Kidney (tissue), 14 donors: Measurements from ENCODE around the gene STMND1. TPM values are rescaled to one million over a fixed set of nuclear protein-coding genes. Genes with fewer than 3 reads are reported as not detected.
A peak's percentile ranks its signal among the peaks of the same experiment; 100 is the strongest.

Source experiments
- DNase-seq, 5 donors: peaks; one replicate each; pipeline ENCODE4 v3.0.0-alpha.2; 2013 to 2020
- FAIRE-seq: peaks from 2 replicates; lab custom pipeline; 2012; peaks lifted over from hg19 to GRCh38; lab: Jason Lieb, UNC
- H3K27ac ChIP-seq, 2 donors: one replicate each; pipeline ENCODE4 v1.7.0; 2013; ENCODE audit warnings: low read depth in 2 of 2, low read length in 2 of 2, inconsistent platforms in 1 of 2
- H3K27me3 ChIP-seq: one replicate; pipeline ENCODE4 v1.7.1; 2013; ENCODE audit warnings: low read length, inconsistent platforms; ENCODE audit not compliant: control insufficient read depth, insufficient read depth
- H3K36me3 ChIP-seq, 3 donors: one replicate each; pipeline versions ENCODE4 v1.7.0 to v1.7.1; 2013; ENCODE audit warnings: low read length in 3 of 3, control low read depth in 1 of 3, inconsistent platforms in 1 of 3; ENCODE audit not compliant: insufficient read depth in 3 of 3, control insufficient read depth in 2 of 3
- H3K4me1 ChIP-seq, 3 donors: one replicate each; pipeline versions ENCODE4 v1.7.0 to v1.7.1; 2013; ENCODE audit warnings: low read length in 3 of 3, inconsistent platforms in 1 of 3, low read depth in 1 of 3; ENCODE audit not compliant: control insufficient read depth in 2 of 3, insufficient read depth in 2 of 3
- H3K4me3 ChIP-seq, 3 donors: one replicate each; pipeline versions ENCODE4 v1.7.0 to v1.8.1; 2013; ENCODE audit warnings: low read length in 3 of 3, control low read depth in 1 of 3, inconsistent platforms in 1 of 3
- H3K9ac ChIP-seq, 3 donors: one replicate each; pipeline versions ENCODE4 v1.7.0 to v1.7.1; 2013; ENCODE audit warnings: low read length in 3 of 3, control low read depth in 1 of 3, inconsistent platforms in 1 of 3
- H3K9me3 ChIP-seq, 3 donors: one replicate each; pipeline versions ENCODE4 v1.7.0 to v1.7.1; 2013; ENCODE audit warnings: low read length in 3 of 3, control low read depth in 1 of 3, inconsistent platforms in 1 of 3; ENCODE audit not compliant: control insufficient read depth in 2 of 3, insufficient read depth in 1 of 3
- intact Hi-C: fragments of 100-400 bp; cut with DNase I; formaldehyde crosslinking; loops from one replicate; pipeline ENCODE4 v1.11.1; 2022
- polyA plus RNA-seq: library from polyadenylated mRNA; stranded (reverse); fragments of 350-450 nt; fragmentation: Illumina TruSeq; extraction: RNeasy Lipid Tissue Mini Kit (QIAGEN cat#74804); gene quantifications from one replicate; pipeline ENCODE4 v1.2.3, GENCODE V29; 2014; ENCODE audit warnings: low read depth, low replicate concordance; ENCODE audit not compliant: insufficient read depth
- total RNA-seq: library from RNA; stranded (reverse); fragmentation: NEBNext Ultra II Directional; extraction: Animal tissue kit (Norgen Biotek cat#: 25700); gene quantifications from one replicate; pipeline ENCODE4 v1.2.1, GENCODE V29; 2021
- TF ChIP-seq, protein P1 (sequence below): IDR thresholded peaks from 3 replicates; pipeline ENCODE4 v1.5.1; 2012; ENCODE audit warnings: mild to moderate bottlenecking, moderate library complexity, borderline replicate concordance; ENCODE audit not compliant: insufficient read depth; ENCODE audit errors: extremely low read depth
- donor health status: control.
- donor health status: control.
- donor health status: control.
- donor health status: control.
- donor health status: control.
- donor health status: DM: yes; HTN: yes; CAD: no.
- donor health status: Normal renal cell carcinoma (clear cell type).

Gene STMND1
- total and polyA plus RNA-seq, 2 donors from 2014 or later: not detected

DNA sequence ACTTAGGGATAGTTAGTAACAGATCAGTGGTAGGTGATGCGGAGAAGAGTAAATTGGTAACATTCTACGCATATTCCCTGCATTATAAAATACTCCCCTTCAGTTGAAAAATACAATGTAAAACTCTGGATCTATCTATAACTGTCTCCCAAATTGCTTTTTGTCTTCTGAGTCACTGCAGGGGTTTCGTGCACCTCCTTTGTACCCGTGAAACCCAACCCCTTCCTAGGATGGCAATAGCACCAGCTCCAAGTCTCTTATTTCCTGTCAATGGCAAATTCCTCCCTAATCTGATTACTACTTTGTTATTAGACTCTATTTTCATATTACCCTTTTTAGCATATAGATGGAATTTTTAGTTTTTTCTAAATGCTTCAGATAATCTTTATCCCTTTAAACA is 20.6 kb upstream of the STMND1 start:
- intact Hi-C loops: no loop called here
- Histone ChIP-seq H3K27me3 (no peaks in the 10 kb centered on the region), H3K27ac (no peak overlapping the region), H3K9me3 (no peaks in the 10 kb centered on the region), H3K9ac (no peak overlapping the region), H3K4me1 (no peaks in the 10 kb centered on the region), H3K4me3 (no peak overlapping the region), H3K36me3 (no peaks in the 10 kb centered on the region)
- TF ChIP-seq, protein P1, sequence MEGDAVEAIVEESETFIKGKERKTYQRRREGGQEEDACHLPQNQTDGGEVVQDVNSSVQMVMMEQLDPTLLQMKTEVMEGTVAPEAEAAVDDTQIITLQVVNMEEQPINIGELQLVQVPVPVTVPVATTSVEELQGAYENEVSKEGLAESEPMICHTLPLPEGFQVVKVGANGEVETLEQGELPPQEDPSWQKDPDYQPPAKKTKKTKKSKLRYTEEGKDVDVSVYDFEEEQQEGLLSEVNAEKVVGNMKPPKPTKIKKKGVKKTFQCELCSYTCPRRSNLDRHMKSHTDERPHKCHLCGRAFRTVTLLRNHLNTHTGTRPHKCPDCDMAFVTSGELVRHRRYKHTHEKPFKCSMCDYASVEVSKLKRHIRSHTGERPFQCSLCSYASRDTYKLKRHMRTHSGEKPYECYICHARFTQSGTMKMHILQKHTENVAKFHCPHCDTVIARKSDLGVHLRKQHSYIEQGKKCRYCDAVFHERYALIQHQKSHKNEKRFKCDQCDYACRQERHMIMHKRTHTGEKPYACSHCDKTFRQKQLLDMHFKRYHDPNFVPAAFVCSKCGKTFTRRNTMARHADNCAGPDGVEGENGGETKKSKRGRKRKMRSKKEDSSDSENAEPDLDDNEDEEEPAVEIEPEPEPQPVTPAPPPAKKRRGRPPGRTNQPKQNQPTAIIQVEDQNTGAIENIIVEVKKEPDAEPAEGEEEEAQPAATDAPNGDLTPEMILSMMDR: no peak
- DNase-seq (no peak), FAIRE-seq (no peak)

DNA sequence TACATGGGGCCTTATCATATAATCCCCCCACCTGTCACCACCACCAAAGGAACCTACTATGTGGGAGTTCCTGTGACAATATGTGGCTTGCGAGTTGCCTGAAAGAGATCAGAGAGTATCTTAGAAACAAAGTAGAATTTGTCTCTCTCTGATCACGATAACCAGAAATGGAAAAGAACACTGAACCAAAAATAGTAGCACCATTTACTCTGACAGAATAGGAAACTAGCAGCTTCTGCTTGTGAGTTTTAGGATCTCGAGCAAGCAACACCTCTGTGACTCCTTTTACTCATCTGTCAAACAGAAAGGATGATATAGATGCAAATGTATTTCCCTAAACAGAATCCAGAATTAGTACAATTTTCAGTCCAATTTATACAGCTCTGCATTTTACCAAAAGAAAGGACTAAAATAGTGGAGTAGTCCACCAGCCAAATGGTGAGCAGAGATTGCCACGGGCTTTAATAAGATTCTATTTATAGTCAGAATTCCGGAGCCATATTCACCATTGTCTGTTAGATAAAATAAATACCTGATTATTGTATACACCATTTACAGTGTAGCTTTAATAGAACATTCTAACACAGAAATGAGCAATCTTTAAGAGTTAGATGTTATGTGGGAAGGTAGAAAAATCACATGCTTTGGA is 19.9 kb upstream of the STMND1 start:
- H3K9me3 ChIP-seq: no peaks in the 10 kb centered on the region
- H3K27ac ChIP-seq: no peak overlapping the region
- TF ChIP-seq, protein P1: no peak
- FAIRE-seq (no peak), DNase-seq (no peak)
- no peaks in the 10 kb centered on the region for H3K27me3 ChIP-seq
- no peaks in the 10 kb centered on the region for H3K4me1 ChIP-seq
- no peaks in the 10 kb centered on the region for H3K36me3 ChIP-seq
- no peak overlapping the region for H3K4me3 ChIP-seq
- intact Hi-C loops: no loop called here
- no peak overlapping the region for H3K9ac ChIP-seq

DNA sequence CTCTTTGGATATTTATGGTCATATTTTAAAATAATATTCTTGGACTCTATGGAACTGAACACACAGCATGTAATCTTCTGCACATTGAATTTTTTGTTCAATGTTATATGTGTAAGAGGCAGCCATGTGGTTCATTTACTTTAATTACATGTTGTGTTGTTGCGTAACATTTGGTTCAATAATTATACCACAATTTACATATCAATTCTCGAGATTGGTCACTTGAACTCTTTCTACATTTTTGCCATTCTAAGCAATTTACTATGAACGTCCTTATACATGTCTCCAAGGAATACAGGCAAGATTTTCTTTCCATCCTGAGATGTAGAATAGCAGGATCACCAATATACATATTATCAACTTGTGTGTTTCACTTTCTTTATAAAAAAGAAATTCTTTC is 18.5 kb upstream of the STMND1 start:
- TF ChIP-seq, protein P1: no peak
- Histone ChIP-seq H3K4me3 (no peak overlapping the region), H3K9me3 (no peaks in the 10 kb centered on the region), H3K27ac (no peak overlapping the region), H3K36me3 (no peaks in the 10 kb centered on the region), H3K27me3 (no peaks in the 10 kb centered on the region), H3K4me1 (no peaks in the 10 kb centered on the region), H3K9ac (no peak overlapping the region)
- intact Hi-C loops: no loop called here
- FAIRE-seq (no peak), DNase-seq (no peak)

DNA sequence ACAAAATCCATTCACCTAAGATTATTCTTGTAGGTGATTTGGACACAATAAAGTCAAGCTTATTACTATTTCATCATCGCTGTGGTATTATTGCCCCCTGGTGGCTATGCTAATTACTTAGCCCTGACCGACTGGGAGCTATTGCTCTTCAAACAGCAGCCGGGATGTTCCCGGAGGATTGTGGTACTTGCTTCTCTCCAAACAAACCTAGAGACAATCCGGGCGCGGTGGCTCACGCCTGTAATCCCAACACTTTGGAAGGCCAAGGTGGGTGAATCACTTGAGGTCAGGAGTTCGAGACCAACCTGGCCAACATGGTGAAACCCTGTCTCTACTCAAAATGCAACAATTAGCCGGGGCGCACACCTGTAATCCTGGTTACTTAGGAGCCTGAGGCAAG is 15.4 kb upstream of the STMND1 start:
- Histone ChIP-seq H3K27me3 (no peaks in the 10 kb centered on the region), H3K4me1 (no peaks in the 10 kb centered on the region), H3K4me3 (no peak overlapping the region), H3K9me3 (no peaks in the 10 kb centered on the region), H3K9ac (no peak overlapping the region), H3K36me3 (no peaks in the 10 kb centered on the region), H3K27ac (no peak overlapping the region)
- DNase-seq: peak in 4 of 5 donors; percentile 60 to 84 (median 72)
- intact Hi-C loops: no loop called here
- TF ChIP-seq, protein P1: peak; percentile 61
- FAIRE-seq: no peak
